Hepatocyte (in vitro differentiated cells): ENCODE measurements around the gene SNTN. TPM values are rescaled to one million over a fixed set of nuclear protein-coding genes. Genes with fewer than 3 reads are reported as not detected.

Source experiments
- DNase-seq: peaks from one replicate; pipeline ENCODE4 v3.0.0-alpha.2; 2016; ENCODE audit warnings: low spot score
- H2AFZ ChIP-seq: fragments of 200-600 bp; sonication (generic); 2 replicates; pipeline ENCODE4 v1.6.0; 2016; ENCODE audit warnings: antibody characterized with exemption, mild to moderate bottlenecking
- H3K27ac ChIP-seq: fragments of 200-600 bp; sonication (generic); 2 replicates; pipeline ENCODE4 v1.5.1; 2016; ENCODE audit warnings: mild to moderate bottlenecking
- H3K27me3 ChIP-seq: fragments of 200-600 bp; sonication (generic); 2 replicates; pipeline ENCODE4 v1.6.1; 2016
- H3K36me3 ChIP-seq: fragments of 200-600 bp; sonication (generic); replicated peaks from 2 replicates; pipeline ENCODE4 v1.5.1; 2016; ENCODE audit warnings: low read depth; ENCODE audit not compliant: insufficient read depth
- H3K4me1 ChIP-seq: fragments of 200-600 bp; sonication (generic); 2 replicates; pipeline ENCODE4 v1.5.1; 2016; ENCODE audit warnings: mild to moderate bottlenecking, moderate library complexity; ENCODE audit not compliant: insufficient read depth
- H3K4me2 ChIP-seq: fragments of 200-600 bp; sonication (generic); 2 replicates; pipeline ENCODE4 v1.6.0; 2016
- H3K4me3 ChIP-seq: fragments of 200-600 bp; sonication (generic); 2 replicates; pipeline ENCODE4 v1.5.1; 2016; ENCODE audit warnings: mild to moderate bottlenecking
- H3K79me2 ChIP-seq: fragments of 200-600 bp; sonication (generic); 2 replicates; pipeline ENCODE4 v1.6.0; 2017; ENCODE audit warnings: mild to moderate bottlenecking
- H3K9me2 ChIP-seq: fragments of 200-600 bp; sonication (generic); replicated peaks from 2 replicates; pipeline ENCODE4 v1.6.0; 2017; ENCODE audit warnings: mild to moderate bottlenecking; ENCODE audit not compliant: insufficient read depth
- H3K9me3 ChIP-seq: fragments of 200-600 bp; sonication (generic); 2 replicates; pipeline ENCODE4 v1.5.1; 2016; ENCODE audit warnings: low read depth, mild to moderate bottlenecking
- H4K20me1 ChIP-seq: fragments of 200-600 bp; sonication (generic); 2 replicates; pipeline ENCODE4 v1.6.0; 2016; ENCODE audit warnings: mild to moderate bottlenecking; ENCODE audit not compliant: insufficient read depth, poor library complexity, severe bottlenecking
- EZH2 ChIP-seq: fragments of 200-600 bp; sonication (generic); IDR thresholded peaks from 2 replicates; pipeline ENCODE4 v1.6.1; 2016; ENCODE audit warnings: antibody characterized with exemption, mild to moderate bottlenecking, borderline replicate concordance
- EZH2phosphoT487 ChIP-seq: fragments of 200-600 bp; sonication (generic); IDR thresholded peaks from one replicate; pipeline ENCODE4 v1.6.1; 2018; ENCODE audit warnings: antibody characterized with exemption, mild to moderate bottlenecking, low read depth, moderate library complexity; ENCODE audit not compliant: unreplicated experiment, severe bottlenecking
- WGBS: methylation state at CpG from one replicate; pipeline ENCODE4 v1.1.6; 2016; ENCODE audit warnings: low lambda C conversion rate; ENCODE audit errors: missing lambda C conversion rate; 5-methylcytosine and 5-hydroxymethylcytosine counted together
- polyA plus RNA-seq: library from polyadenylated mRNA; unstranded; fragments of >200 nt; fragmentation: Nextera tagmentation; extraction: Ambion mirVana; gene quantifications from 2 replicates; pipeline ENCODE4 v1.2.1, GENCODE V29; 2016
- total RNA-seq: library from RNA; depleted of rRNA; stranded (reverse); fragments of >200 nt; gene quantifications from 2 replicates; pipeline ENCODE4 v1.2.3, GENCODE V29; 2014
- TF ChIP-seq, protein P1 (sequence below): fragments of 200-600 bp; sonication (generic); IDR thresholded peaks from 2 replicates; pipeline ENCODE4 v1.5.1; 2016; ENCODE audit warnings: antibody characterized with exemption, mild to moderate bottlenecking; ENCODE audit not compliant: poor library complexity

The SNTN gene
- total and polyA plus RNA-seq, 2 experiments from 2014 or later = not detected

- Histone ChIP-seq H2AFZ (no peak overlapping the region), H3K4me2 (no peak overlapping the region), H3K4me3 (no peak overlapping the region), H3K27ac (no peak overlapping the region), H3K9me3 (no peaks in the 10 kb centered on the region), H3K9me2 (no peaks in the 10 kb centered on the region), H3K36me3 (no peaks in the 10 kb centered on the region), H3K4me1 (no peaks in the 10 kb centered on the region), H3K27me3 (no peaks in the 10 kb centered on the region), H4K20me1 (no peaks in the 10 kb centered on the region), H3K79me2 (no peaks in the 10 kb centered on the region)
- DNase-seq = no peak
- TF ChIP-seq, protein P1, sequence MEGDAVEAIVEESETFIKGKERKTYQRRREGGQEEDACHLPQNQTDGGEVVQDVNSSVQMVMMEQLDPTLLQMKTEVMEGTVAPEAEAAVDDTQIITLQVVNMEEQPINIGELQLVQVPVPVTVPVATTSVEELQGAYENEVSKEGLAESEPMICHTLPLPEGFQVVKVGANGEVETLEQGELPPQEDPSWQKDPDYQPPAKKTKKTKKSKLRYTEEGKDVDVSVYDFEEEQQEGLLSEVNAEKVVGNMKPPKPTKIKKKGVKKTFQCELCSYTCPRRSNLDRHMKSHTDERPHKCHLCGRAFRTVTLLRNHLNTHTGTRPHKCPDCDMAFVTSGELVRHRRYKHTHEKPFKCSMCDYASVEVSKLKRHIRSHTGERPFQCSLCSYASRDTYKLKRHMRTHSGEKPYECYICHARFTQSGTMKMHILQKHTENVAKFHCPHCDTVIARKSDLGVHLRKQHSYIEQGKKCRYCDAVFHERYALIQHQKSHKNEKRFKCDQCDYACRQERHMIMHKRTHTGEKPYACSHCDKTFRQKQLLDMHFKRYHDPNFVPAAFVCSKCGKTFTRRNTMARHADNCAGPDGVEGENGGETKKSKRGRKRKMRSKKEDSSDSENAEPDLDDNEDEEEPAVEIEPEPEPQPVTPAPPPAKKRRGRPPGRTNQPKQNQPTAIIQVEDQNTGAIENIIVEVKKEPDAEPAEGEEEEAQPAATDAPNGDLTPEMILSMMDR = no peak
- TF ChIP-seq EZH2 (no peak), EZH2phosphoT487 (no peak)
- 93% methylated on average over 4 of the region's 4 CpGs for WGBS
These were observed 42.6 kb upstream of the SNTN start for GRCh38 chr3:63609834-63610233.

- DNase-seq = no peak
- no peak overlapping the region for H2AFZ ChIP-seq
These were observed 41.1 kb upstream of the SNTN start for GRCh38 chr3:63611382-63611781.

GRCh38 chr3:63613561-63613960 is 38.9 kb upstream of the SNTN start:
- 47% methylated on average over 1 of the region's 1 CpG for WGBS
- no peak overlapping the region for H3K4me2 ChIP-seq

More at GRCh38 chr3:63611382-63611781, 41.1 kb upstream of the SNTN start:
- no peaks in the 10 kb centered on the region for H4K20me1 ChIP-seq
- H3K27me3 ChIP-seq = no peaks in the 10 kb centered on the region
- H3K9me2 ChIP-seq = no peaks in the 10 kb centered on the region
- TF ChIP-seq EZH2 (no peak), EZH2phosphoT487 (no peak)
- TF ChIP-seq, protein P1 = no peak
- WGBS = 92% methylated on average over 1 of the region's 1 CpG
- no peaks in the 10 kb centered on the region for H3K36me3 ChIP-seq
- H3K9me3 ChIP-seq = no peaks in the 10 kb centered on the region
- no peak overlapping the region for H3K4me2 ChIP-seq
- no peak overlapping the region for H3K4me3 ChIP-seq
- H3K4me1 ChIP-seq = no peaks in the 10 kb centered on the region
- no peak overlapping the region for H3K27ac ChIP-seq
- no peaks in the 10 kb centered on the region for H3K79me2 ChIP-seq

More at GRCh38 chr3:63613561-63613960, 38.9 kb upstream of the SNTN start:
- no peak for DNase-seq
- no peaks in the 10 kb centered on the region for H3K36me3 ChIP-seq
- no peaks in the 10 kb centered on the region for H3K27me3 ChIP-seq
- no peaks in the 10 kb centered on the region for H3K79me2 ChIP-seq
- H3K4me3 ChIP-seq = no peak overlapping the region
- TF ChIP-seq EZH2 (no peak), EZH2phosphoT487 (no peak)
- TF ChIP-seq, protein P1 = no peak
- H3K4me1 ChIP-seq = no peaks in the 10 kb centered on the region
- H3K27ac ChIP-seq = no peak overlapping the region
- no peak overlapping the region for H2AFZ ChIP-seq
- H4K20me1 ChIP-seq = no peaks in the 10 kb centered on the region
- H3K9me2 ChIP-seq = no peaks in the 10 kb centered on the region
- H3K9me3 ChIP-seq = no peaks in the 10 kb centered on the region
